ENCODE results near the gene RIC3.

RIC3 gene

GRCh38 chr11:8102296-8102915, 66.4 kb downstream of the RIC3 start:
- no peak for TF ChIP-seq CTCF (IDR thresholded peaks at IDR 0.05; ENCODE audit: low read depth, low read length)
- no peak for DNase-seq (ENCODE audit: low read depth in 2 of 2)
- H3K4me3 ChIP-seq (replicated peaks in 1 of 2; ENCODE audit: low read depth in 2 of 2, low read length in 2 of 2), result no peak overlapping the region

GRCh38 chr11:8101421-8101820, 67.4 kb downstream of the RIC3 start:
- DNase-seq (ENCODE audit: low read depth in 2 of 2), result no peak
- H3K4me3 ChIP-seq (replicated peaks in 1 of 2; ENCODE audit: low read depth in 2 of 2, low read length in 2 of 2), result no peak overlapping the region
- no peak for TF ChIP-seq CTCF (IDR thresholded peaks at IDR 0.05; ENCODE audit: low read depth, low read length)

GRCh38 chr11:8100605-8101004, 68.2 kb downstream of the RIC3 start:
- DNase-seq (ENCODE audit: low read depth in 2 of 2), result no peak
- TF ChIP-seq CTCF (IDR thresholded peaks at IDR 0.05; ENCODE audit: low read depth, low read length), result no peak
- no peak overlapping the region for H3K4me3 ChIP-seq (replicated peaks in 1 of 2; ENCODE audit: low read depth in 2 of 2, low read length in 2 of 2)

- no peak for DNase-seq (ENCODE audit: low read depth in 2 of 2)
- TF ChIP-seq CTCF (IDR thresholded peaks at IDR 0.05; ENCODE audit: low read depth, low read length), result no peak
- H3K4me3 ChIP-seq (replicated peaks in 1 of 2; ENCODE audit: low read depth in 2 of 2, low read length in 2 of 2), result no peak overlapping the region
Measured at GRCh38 chr11:8100158-8100557, 68.7 kb downstream of the RIC3 start.

- peak; percentile 87 for TF ChIP-seq CTCF (IDR thresholded peaks at IDR 0.05; ENCODE audit: low read depth, low read length)
- DNase-seq (ENCODE audit: low read depth in 2 of 2), result peak; percentile 89
- H3K4me3 ChIP-seq (replicated peaks in 1 of 2; ENCODE audit: low read depth in 2 of 2, low read length in 2 of 2), result no peak overlapping the region
Measured at GRCh38 chr11:8099291-8099899, 69.4 kb downstream of the RIC3 start.

GRCh38 chr11:8098879-8099278, 69.9 kb downstream of the RIC3 start:
- TF ChIP-seq CTCF (IDR thresholded peaks at IDR 0.05; ENCODE audit: low read depth, low read length), result no peak
- H3K4me3 ChIP-seq (replicated peaks in 1 of 2; ENCODE audit: low read depth in 2 of 2, low read length in 2 of 2), result no peak overlapping the region
- no peak for DNase-seq (ENCODE audit: low read depth in 2 of 2)

GRCh38 chr11:8098361-8098760, 70.5 kb downstream of the RIC3 start:
- no peak overlapping the region for H3K4me3 ChIP-seq (replicated peaks in 1 of 2; ENCODE audit: low read depth in 2 of 2, low read length in 2 of 2)
- DNase-seq (ENCODE audit: low read depth in 2 of 2), result peak; percentile 15 to 44
- no peak for TF ChIP-seq CTCF (IDR thresholded peaks at IDR 0.05; ENCODE audit: low read depth, low read length)

Data from cardiac fibroblast (primary cell).